Stimulated activated CD8-positive, alpha-beta memory T cell treated with anti-CD3 and anti-CD28 coated beads, Interleukin-12 subunit alpha, Interleukin-12 subunit beta, amount 100 ng/mL, for 4 hours (primary cell): Measurements from ENCODE around the gene ANGPTL4.
A peak's percentile ranks its signal among the peaks of the same experiment; 100 is the strongest.
"Not testable (repeated sequence)": the region's sequence is repeated elsewhere in the genome, so short reads cannot be mapped to it uniquely, and the experiment has no call there.

ENCODE experiments used
- DNase-seq: peaks from one replicate; pipeline ENCODE4 v3.0.0-alpha.2; 2020; ENCODE audit warnings: low read depth

The ANGPTL4 gene, protein sequence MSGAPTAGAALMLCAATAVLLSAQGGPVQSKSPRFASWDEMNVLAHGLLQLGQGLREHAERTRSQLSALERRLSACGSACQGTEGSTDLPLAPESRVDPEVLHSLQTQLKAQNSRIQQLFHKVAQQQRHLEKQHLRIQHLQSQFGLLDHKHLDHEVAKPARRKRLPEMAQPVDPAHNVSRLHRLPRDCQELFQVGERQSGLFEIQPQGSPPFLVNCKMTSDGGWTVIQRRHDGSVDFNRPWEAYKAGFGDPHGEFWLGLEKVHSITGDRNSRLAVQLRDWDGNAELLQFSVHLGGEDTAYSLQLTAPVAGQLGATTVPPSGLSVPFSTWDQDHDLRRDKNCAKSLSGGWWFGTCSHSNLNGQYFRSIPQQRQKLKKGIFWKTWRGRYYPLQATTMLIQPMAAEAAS

DNA sequence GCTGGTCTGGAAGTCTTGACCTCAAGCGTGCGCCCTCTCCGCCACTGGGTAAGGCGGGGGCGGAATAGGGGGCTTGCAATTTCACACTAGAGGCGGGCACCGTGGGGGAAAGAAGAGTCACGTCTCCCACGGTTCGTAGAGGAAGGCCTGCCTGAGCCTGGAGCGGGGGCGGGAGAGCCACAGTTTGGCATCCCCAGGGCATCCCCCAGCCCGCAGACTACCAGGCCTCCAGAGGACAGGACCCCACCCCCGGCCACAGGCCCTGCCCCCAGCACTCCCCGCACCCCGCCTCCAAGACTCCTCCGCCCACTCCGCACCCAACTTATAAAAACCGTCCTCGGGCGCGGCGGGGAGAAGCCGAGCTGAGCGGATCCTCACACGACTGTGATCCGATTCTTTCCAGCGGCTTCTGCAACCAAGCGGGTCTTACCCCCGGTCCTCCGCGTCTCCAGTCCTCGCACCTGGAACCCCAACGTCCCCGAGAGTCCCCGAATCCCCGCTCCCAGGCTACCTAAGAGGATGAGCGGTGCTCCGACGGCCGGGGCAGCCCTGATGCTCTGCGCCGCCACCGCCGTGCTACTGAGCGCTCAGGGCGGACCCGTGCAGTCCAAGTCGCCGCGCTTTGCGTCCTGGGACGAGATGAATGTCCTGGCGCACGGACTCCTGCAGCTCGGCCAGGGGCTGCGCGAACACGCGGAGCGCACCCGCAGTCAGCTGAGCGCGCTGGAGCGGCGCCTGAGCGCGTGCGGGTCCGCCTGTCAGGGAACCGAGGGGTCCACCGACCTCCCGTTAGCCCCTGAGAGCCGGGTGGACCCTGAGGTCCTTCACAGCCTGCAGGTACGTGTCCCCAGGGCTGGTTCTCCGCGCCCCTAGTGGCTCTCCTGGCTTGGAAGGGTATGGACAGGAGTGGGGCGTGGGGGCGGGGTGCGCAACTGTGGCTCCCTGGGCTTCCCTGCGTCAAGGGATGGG lies at the start of gene ANGPTL4:
ANGPTL4 (plus strand) TSS at position 353 of the 969 bp plus-strand sequence; CDS start at position 520, 167 bp downstream.
- DNase-seq = peak; percentile 47

DNA sequence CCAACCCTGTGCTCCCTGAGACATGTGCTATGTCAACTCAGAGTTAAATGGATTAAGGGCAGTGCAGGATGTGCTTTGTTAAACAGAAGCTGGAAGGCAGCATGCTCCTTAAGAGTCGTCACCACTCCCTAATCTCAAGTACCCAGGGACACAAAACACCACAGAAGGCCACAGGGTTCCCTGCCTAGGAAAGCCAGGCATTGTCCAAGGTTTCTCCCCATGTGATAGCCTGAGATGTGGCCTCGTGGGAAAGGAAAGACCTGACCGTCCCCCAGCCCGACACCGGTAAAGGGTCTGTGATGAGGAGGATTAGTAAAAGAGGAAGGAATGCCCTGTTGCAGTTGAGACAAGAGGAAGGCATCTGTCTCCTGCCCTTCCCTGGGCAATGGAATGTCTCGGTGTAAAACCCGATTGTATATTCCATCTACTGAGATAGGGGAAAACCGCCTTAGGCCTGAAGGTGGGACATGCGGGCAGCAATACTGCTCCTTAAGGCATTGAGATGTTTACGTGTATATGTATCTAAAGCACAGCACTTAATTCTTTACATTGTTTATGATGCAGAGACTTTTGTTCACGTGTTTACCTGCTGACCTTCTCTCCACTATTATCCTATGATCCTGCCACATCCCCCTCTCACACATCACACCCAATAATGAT lies 48.8 kb upstream of the ANGPTL4 start:
- DNase-seq = not testable (repeated sequence)

DNA sequence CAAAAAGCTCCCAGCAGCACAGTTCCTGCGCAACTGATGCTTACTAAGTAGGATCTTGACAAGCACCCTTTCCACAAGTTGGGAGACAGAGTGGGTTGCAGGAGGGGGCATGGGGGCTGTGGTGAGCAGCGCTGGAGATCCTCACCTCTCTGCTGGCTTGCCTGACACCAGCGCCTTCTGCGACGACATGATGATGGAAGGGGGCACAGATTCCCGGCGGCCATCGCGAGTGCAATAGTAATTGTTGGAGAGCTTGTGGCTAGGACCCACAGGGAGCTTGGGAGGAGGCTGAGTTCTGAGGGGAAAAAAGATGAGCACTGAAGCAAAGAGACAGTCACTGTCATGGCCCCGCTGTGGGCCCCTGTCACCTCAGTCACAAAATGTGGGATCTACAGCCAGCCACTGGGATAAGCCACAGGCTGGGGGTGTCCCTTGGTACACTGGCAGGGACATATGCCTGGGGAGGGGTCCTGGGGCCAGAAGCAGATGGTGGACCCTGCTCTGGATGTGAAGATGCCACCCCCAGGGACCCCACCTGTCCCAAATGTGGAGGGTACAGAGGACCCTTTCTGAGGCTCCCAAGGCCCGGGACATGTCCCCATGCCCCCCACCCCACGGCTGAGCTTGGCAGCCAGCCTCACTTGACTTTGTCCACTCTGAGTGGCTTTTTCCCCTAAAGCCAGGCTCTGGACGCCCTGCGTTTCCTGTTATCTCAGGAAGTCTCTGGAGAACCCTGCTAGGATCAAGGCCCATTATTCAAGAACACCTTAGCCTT lies 47.4 kb upstream of the ANGPTL4 start:
- DNase-seq = no peak

DNA sequence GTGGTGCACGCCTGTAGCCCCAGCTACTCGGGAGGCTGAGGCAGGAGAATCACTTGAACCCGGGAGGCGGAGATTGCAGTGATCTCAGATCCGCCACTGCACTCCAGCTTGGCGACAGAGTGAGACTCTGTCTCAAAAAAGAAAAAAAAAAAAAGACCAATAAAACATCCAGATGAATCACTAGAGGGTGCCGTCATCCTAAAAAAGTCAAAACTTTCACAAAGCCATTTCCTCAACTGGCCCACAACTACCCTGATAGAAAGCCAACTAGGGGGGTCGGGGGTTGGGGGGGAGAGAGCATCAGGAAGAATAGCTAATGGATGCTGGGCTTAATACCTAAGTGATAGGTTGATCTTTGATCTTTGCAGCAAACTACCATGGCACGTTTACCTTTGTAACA lies 45.1 kb upstream of the ANGPTL4 start:
- DNase-seq = not testable (repeated sequence)

DNA sequence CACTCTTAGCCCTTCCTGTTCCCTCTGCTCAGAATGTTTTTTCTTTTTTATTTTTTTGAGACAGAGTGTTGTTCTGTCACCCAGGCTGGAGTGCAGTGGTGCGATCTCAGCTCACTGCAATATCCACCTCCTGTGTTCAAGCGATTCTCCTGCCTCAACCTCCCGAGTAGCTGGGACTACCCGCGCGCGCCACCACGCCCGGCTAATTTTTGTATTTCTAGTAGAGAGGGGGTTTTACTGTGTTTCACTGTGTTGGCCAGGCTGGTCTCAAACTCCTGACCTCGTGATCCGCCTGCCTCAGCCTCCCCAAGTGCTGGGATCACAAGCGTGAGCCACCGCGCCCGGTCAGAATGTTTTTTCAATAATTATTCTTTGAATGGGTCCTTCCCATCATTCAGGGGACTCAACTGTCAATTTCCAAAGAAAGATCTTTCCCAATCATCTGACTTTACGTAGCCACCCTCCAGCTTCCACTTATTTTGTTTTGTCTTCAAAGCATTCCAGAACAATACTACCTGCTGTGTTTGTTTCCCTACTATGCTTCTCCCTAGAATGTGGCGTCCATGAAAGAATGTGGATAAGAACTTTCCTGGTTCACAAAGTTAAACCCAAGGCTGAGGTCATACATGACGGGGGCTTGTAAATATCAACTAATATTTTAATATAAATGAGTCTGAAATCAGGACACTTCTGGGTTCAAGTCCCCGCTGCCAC lies 44.0 kb upstream of the ANGPTL4 start:
- DNase-seq = no peak

DNA sequence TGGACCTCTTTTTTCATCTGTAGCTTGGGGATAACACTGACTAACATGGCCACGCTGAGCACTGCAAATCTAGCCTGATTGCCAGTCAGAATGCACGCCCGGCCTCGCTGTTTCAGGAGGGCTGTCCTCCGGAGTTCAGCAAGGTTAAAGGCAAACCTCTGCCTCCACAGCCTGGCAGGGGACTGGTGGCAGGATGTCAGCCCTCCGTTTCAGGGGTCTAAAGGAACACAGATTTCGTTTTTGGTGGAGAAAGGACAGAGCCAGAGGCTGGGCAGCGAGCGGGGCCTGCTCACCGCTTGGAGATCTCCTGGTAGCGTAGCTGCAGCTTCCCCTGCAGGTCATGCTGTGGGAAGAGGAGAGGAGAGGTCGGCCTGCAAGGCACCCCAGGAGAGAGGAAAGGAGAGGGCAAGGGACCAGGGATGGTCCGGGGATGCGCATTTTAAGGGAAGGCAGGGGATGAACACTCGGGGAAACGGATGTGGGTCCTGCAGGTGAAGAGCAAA lies 43.3 kb upstream of the ANGPTL4 start:
- DNase-seq = no peak

DNA sequence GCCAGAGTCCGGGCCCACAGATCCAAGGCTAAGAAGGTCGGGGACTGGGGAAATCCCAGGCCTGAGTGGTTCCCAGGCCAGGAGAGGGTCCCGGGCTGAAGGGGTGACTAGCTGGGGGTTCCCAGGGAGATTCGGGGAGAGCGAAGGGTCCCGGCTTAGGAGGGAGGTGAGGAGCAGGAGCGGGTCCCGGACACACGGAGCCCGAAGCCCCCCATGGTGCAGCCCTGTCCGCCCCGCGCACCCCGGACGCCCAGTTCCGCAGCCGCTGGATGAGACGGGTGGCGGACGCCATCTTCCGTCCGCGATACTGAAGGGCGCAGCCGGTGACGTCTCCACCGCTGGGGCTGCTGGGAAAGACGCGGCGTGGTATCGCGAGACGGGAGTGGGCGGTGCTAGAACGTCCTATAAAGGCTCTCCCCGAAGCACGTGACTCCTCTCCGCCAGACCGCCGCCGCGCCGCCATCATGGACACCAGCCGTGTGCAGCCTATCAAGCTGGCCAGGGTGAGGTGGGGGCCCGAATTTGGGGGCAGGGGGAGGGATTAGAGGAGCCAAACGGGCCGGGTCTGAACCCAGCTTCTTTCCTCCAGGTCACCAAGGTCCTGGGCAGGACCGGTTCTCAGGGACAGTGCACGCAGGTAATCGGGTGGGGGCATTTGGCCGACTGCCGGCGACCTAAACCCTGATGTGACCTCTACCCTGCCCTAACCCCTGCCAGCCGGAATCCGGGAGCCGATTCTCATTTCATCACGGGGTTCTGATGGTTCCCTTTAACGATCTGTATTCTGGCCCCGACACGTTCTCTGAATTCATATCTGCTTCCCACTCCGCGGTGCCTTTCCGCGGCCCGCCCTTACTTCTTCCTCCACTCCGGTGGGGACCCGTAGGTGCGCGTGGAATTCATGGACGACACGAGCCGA lies 42.6 kb upstream of the ANGPTL4 start, which contains the start of the genes NDUFA7 and RPS28:
NDUFA7 (minus strand) TSS at position 309 of the 919 bp plus-strand sequence; CDS start at position 292, 17 bp downstream.
RPS28 (plus strand) TSS at position 430 of the 919 bp plus-strand sequence; CDS start at position 465, 35 bp downstream.
- peak; percentile 94 for DNase-seq

DNA sequence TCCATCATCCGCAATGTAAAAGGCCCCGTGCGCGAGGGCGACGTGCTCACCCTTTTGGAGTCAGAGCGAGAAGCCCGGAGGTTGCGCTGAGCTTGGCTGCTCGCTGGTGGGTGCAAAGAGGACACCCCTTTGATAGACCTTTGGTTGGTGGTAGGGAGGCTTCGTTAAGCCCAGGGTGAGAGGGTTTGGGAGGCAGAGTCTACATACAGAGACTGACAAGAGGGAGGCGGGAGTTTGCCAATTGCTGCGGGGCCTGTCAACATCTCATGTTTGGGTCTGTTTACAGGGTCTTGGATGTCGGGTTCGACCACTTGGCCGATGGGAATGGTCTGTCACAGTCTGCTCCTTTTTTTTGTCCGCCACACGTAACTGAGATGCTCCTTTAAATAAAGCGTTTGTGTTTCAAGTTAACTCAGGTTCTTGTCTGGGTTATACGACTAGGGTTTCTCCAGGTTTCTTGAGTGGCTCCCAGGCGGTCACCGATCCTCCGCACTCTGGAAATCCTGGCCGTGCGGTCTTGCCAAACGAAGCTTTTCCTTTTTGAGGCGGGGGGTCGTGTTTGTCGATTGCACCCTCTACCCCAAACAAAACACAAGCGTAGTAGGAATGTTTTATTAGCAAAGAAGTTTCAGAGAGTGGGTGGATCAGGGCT lies 41.8 kb upstream of the ANGPTL4 start:
- DNase-seq = no peak

DNA sequence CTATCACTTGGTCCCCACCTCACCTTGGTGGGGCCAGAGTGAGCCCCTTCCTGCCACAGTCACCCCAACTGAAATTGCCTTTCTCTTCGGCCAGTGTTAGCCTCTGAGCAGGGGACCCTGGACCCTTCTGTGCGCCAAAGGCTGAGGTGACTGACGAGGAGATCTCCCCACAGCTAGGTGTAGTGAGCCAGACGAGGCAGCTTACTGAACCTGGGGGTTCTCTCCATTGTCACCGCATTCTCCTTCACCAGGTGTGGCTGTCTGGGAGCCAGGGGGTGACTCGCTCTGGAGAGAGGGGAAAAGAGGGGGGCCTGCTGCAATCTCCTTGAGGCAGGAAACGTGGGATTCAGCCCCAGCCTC lies 41.3 kb upstream of the ANGPTL4 start:
- no peak for DNase-seq

DNA sequence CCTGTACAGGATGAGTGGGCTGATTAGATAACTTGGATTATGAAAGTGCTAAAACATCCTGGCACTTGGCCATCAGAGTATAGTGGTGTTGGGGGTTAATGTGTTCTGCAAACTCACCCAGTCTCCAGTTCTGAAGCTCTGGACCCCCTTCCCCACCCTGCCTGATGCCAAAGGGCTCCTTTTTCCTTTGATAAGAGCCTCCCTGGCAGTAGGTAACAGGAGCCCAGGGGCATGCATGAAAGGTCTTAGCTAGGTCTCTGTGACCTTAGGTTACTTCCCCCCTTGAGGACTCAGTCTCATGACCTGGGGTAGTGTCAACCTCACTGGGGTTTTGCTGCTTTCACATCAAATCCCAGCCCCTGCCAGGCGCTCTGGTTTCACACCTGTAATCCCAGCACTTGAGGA lies 40.2 kb upstream of the ANGPTL4 start:
- DNase-seq = no peak

DNA sequence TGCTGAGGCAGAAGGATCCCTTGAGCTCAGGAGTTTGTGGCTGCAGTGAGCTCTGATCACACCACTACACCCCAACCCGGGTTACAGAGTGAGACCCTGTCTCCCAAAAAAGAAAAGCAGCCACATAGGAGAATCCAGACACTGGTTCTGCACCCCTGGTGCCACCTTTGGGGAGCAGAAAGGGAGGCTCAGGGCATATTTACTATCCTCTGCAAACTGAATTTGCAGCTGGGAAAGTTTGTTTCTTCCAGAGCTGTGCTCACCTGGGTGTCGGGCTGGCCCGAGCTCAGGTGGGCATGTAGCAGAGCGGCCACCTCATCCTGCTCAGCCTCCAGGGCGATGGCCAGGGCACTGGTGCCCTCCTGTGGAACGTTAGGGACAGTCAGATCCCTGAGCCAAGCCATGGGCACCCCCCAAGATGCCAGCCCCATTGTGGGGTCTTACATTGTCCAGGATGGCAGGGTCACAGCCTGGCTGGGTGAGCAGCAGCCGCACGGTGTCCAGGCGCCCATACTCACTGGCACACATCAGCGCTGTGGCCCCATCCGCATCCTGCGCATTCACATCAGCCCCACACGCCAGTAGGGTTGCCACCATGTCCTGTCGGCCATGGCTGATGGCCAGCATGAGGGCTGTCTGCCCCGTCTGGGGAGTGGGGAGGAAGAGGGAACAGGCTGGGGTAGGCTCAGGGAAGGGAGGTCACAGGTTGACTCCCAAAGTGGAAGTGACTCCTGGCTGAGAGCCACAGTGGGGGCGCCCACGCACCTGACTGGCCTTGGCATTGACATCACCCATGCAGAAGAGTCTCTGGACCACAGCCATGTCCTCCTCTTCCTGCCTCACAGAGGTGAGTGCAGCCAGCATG lies 39.5 kb upstream of the ANGPTL4 start:
- no peak for DNase-seq

DNA sequence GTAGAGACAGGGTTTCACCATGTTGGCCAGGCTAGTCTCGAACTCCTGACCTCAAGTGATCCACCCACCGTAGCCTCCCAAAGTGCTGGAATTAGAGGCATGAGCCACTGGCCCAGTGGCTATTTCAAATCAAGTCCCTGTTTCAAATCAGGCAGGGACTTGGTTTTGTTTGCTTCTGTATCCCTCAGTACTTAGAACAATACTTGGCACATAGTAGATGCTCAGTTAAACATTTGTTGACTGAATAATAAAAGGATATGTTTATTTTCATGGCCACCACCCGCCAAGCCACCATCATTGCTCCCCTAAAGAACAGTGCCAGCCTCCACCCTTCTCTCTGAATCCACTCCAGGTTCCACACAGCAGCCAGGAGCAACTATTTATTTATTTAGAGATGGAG lies 38.5 kb upstream of the ANGPTL4 start:
- DNase-seq = no peak

DNA sequence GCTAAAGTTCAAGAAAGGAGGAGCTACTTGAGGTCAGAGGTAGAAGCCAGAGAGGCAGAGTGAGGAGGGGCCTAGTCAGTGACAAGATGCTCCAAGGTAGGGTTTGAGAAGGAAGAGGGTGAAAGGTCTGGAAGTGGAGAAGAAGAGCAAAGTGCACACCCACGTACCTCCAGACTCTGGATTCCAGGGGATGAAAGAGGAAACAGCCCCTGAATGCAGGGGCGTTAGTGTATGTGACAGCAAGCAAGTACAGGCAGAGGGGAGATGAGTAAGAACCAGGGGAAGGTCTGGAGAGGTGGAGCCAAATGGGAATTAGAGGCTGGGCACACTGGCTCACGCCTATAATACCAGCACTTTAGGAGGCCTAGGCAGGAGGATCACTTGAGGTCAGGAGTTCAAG lies 34.0 kb upstream of the ANGPTL4 start:
- DNase-seq = no peak

DNA sequence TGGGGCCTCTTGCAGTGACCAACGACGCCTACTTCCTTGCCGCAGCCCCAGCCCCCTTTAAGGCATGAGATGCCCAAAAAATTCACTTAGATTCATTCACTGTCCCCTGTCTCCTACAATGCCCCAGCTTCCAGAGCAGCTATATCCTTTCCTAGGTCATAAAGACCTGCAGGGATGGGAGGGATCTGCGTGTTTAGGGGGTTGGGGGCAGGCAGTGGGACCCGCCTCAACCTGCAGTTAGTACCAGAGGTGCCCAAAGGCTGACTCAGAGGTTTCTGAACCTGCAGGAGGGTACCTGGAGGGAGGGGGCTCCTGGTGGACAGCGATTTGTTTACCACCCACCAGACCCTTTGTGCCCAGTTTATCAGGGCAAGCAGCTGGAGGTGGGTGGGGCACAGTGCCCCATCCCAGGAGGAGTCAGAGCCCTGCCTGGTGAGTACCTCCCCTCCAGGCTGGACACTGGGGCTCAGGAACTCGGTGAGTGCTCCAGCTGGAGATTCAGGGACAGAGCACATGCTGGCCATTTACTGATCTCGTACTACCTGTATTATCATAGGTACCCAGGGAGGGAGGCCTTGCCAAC lies 32.6 kb upstream of the ANGPTL4 start:
- DNase-seq = no peak

DNA sequence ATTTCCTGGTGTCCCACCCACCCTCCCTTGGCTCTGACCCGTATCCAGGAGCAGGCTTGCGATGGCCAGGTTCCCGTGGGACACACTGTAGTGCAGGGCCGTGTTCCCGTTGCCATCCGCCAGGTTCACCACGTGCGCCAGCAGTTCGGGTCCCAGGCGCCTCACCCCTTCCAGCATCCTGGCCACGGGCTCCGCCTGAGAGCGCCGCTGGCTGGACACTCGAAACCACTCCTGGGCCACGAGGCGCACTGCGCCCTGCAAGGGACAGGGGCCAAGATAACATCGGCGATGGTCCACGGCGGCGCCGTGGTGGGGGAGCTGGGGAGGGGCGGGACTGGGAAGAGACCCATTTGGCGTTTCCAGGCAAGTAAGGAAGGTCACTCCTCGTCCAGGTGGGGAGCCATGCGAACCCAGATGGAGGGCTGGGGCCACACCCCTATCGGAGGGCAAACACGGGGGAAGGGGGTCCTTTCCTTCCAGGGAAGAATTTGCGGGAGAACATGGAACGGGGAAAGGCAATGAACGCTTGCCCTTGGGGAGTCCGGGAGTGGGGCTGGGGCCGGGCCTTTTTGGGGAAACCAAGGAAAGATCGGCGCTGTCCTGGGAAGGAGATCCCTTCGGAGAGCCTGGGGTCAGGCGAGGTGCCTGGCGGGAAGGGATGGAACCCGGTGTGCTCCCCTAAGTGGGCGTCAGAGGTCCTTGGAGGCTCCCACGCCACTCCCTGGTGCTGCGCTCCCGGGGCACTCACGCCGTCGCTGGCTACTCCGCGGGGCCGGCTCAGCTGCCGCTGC lies 30.8 kb upstream of the ANGPTL4 start:
- DNase-seq = no peak

DNA sequence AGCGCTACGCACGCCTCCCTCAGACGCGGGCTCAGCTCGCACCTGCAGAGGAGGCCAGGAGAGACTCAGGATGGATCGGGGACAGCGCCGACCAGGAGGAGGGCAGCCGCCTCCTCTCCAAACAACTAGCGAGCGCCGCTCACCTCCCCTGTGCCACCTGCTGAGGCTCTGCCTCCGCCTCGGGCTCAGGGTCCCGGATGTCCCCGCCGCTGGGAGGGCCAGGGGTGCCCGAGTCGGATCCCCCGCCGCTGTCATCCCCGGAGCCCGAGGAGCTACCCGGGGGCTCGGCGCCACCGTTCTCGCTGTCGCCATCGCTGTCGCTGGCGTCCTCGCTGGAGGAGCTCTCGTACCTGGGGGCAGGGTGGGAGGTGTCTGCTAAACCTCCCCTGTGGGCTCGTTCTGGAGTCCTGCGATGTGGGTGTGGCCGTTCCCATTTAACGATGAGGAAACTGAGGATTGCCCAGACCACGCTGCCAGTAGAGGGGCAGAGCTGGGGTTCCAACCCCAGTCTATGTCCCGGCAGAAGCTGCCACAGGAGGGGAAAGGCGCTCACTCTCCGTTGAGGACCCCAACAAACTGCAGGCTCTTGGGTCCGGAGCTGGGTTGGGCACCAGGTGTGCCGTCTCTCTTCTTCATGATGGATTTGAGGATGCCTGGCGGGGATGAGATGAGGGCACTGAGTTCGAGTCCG lies 30.0 kb upstream of the ANGPTL4 start:
- no peak for DNase-seq
